ENCODE results near the gene GPR153.

Gene GPR153

DNA sequence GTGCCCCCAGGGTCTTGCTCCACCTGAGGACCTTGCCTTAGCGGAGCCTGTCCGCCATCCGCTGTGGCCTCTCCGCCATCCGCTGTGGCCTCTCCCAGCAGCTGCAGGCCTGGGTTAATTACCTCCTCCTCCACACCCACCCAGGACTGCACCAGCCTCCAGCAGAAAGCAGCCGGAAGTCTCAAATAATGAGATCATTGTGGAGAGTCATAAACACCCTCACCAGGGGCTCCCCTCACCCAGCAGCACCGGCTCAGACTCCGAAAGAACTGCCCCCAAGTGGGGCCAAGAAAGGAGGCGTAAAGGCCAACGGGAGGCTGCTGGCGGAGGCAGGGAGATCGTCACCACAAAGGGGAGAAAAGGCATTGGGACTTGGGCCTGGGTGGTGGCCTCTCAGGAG lies 10.7 kb upstream of the GPR153 start:
- TF ChIP-seq CTCF (IDR thresholded peaks at IDR 0.05): no peak

DNA sequence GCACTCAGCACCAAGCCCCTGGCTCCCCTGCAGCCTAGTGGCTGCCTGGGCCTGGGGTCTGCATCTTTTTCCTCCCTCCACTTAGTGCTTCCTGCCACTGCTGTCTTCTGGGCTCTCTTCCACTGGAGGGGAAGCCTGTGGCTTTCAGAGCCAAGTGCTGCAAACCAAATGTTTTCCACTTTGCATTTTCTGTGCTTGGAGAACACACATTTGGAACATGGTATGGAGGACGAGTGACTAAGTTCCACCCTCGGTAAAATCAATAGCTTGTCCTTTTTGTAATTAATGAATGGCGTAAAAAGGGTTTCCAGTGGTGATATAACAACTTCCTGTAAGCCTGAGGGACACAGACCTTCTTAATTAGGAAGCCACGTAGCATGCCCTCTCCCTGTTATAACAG lies 10.1 kb upstream of the GPR153 start:
- no peak for TF ChIP-seq CTCF (IDR thresholded peaks at IDR 0.05)

- TF ChIP-seq CTCF (IDR thresholded peaks at IDR 0.05): no peak
Measured at GRCh38 chr1:6270401-6270800, 9.5 kb upstream of the GPR153 start.

- no peak for TF ChIP-seq CTCF (IDR thresholded peaks at IDR 0.05)
Measured at GRCh38 chr1:6269720-6270400, 9.0 kb upstream of the GPR153 start.

DNA sequence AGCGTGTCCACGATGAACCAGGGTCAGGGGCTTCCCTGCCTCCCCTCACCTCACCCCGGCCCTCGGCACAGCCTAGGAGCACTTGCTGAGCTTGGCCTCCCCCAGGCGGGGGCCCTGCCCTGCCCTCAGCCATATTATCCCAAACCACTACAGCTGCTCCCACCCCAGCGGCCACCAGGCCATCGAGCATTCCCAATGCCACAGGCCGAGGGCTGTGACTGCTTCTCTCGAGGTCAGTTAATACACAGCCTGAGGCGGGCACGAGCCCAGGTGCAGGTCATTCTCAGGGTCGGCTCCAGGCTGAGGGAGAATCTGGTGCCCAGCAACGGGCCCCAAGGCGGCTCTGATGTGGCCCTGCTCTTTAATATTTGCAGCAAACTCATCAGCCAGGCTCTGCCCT lies 8.4 kb upstream of the GPR153 start:
- no peak for TF ChIP-seq CTCF (IDR thresholded peaks at IDR 0.05)

DNA sequence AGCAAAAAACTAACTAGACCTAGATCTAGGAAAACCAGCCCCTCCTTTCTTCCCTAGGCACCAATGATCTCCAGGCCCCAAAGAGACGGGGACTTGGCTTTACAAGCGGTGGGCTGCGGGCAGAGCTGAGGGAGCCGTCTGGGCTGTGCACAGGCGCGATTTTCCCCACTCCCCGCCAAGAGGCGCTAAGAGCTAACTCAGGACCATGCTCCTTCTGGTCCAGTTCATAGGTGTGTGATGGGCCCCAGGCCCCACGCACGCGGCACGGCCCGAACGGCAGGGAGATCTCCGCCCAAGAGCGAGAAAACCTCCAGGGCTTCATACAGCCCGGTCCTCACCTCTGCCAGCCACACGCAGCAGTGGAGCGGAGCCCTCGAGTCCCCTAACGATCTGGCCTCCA lies 7.5 kb upstream of the GPR153 start:
- TF ChIP-seq CTCF (IDR thresholded peaks at IDR 0.05): no peak

DNA sequence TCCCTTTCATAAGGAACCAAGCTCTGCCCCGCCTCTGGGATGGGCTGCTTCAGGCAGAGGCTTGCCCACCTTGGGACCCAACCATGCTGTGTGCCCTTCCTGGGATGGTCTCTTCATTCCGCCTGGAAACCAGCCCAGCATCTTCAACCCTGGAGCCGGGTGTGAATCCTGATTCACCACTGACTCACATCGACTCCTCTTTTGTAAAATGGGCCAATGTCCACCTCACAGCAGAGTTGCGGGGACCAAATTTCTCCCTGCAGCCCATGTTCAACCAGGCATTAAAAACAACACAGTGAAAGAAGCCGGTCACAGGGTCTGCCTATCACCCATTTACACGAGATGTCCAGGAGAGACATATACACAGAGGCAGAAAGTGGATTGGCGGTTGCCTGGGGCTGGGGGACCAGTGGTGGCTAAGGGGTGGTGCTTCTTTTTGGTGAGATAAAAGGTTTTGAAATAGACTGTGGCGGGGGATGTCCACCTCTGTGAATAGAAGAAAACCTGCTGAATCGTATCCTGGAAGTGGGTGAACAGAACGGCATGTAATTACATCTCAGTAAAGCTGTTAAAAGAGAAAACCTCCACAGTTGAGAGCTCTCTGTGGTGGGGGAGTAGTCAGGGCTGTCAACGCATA lies 6.9 kb upstream of the GPR153 start:
- TF ChIP-seq CTCF (IDR thresholded peaks at IDR 0.05): no peak

Measured in LNCAP (cell line).